Ascending aorta (tissue), 2 donors: Measurements from ENCODE around the gene TNNI3K. TPM values are rescaled to one million over a fixed set of nuclear protein-coding genes. Genes with fewer than 3 reads are reported as not detected.

Experiments used
- DNase-seq, 2 donors: peaks; one replicate each; pipeline ENCODE4 v3.0.0-alpha.2; 2019; ENCODE audit warnings: low spot score in 2 of 2
- H3K27ac ChIP-seq, 2 donors: fragments of 200-600 bp; sonication (generic); one replicate each; pipeline ENCODE4 v1.5.1; 2016 to 2017; ENCODE audit warnings: mild to moderate bottlenecking in 1 of 2
- H3K27me3 ChIP-seq: fragments of 200-600 bp; sonication (generic); one replicate; pipeline ENCODE4 v1.5.1; 2017
- H3K36me3 ChIP-seq, 2 donors: fragments of 200-600 bp; sonication (generic); one replicate each; pipeline ENCODE4 v1.5.1; 2016
- H3K4me1 ChIP-seq, 2 donors: fragments of 200-600 bp; sonication (generic); one replicate each; pipeline ENCODE4 v1.5.1; 2016 to 2017; ENCODE audit warnings: mild to moderate bottlenecking in 1 of 2
- H3K4me3 ChIP-seq, 2 donors: fragments of 200-600 bp; sonication (generic); one replicate each; pipeline ENCODE4 v1.5.1; 2016 to 2017; ENCODE audit warnings: mild to moderate bottlenecking in 1 of 2
- H3K9me3 ChIP-seq, 2 donors: fragments of 200-600 bp; sonication (generic); one replicate each; pipeline ENCODE4 v1.5.1; 2016
- intact Hi-C: fragments of 100-400 bp; cut with DNase I; formaldehyde crosslinking; loops from one replicate; pipeline ENCODE4 v1.15.1; 2023
- total RNA-seq: library from RNA; depleted of rRNA; stranded (reverse); fragments of >200 nt; gene quantifications from one replicate; pipeline ENCODE4 v1.1.0, GENCODE V29; 2016
- TF ChIP-seq, protein P1 (sequence below), 3 experiments: fragments of 200-600 bp in 2 of 3; fragments of 450-650 bp in 1 of 3; sonication (generic) in 2 of 3; IDR thresholded peaks; one replicate each; pipeline ENCODE4 v1.5.1; 2016 to 2019; ENCODE audit warnings: antibody characterized with exemption in 3 of 3, mild to moderate bottlenecking in 1 of 3, moderate library complexity in 1 of 3

The TNNI3K gene
- total RNA-seq, 1 donor from 2014 or later: 3.9 TPM

DNA sequence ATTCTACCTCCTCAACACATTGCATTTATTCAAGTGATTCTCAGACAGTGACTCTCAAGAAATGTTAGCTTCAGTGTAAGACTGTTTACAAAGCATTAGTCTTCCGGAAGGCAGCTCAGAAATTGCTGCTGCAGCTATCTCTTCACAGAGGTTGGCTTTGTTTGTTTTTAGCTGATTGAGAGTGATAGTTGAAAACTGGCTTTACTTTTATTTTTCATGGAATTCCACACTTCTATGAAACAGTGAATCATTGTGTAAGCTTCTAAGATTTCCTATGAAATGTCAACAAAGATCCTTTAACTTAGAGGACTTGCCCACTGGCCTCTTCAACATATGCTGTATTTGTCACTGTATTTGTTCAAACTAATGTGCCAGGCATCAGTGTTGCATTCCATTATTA lies 121.3 kb downstream of the TNNI3K start:
- TF ChIP-seq, protein P1, sequence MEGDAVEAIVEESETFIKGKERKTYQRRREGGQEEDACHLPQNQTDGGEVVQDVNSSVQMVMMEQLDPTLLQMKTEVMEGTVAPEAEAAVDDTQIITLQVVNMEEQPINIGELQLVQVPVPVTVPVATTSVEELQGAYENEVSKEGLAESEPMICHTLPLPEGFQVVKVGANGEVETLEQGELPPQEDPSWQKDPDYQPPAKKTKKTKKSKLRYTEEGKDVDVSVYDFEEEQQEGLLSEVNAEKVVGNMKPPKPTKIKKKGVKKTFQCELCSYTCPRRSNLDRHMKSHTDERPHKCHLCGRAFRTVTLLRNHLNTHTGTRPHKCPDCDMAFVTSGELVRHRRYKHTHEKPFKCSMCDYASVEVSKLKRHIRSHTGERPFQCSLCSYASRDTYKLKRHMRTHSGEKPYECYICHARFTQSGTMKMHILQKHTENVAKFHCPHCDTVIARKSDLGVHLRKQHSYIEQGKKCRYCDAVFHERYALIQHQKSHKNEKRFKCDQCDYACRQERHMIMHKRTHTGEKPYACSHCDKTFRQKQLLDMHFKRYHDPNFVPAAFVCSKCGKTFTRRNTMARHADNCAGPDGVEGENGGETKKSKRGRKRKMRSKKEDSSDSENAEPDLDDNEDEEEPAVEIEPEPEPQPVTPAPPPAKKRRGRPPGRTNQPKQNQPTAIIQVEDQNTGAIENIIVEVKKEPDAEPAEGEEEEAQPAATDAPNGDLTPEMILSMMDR (IDR thresholded peaks at IDR 0.05): no peak
- intact Hi-C loops: no loop called here

DNA sequence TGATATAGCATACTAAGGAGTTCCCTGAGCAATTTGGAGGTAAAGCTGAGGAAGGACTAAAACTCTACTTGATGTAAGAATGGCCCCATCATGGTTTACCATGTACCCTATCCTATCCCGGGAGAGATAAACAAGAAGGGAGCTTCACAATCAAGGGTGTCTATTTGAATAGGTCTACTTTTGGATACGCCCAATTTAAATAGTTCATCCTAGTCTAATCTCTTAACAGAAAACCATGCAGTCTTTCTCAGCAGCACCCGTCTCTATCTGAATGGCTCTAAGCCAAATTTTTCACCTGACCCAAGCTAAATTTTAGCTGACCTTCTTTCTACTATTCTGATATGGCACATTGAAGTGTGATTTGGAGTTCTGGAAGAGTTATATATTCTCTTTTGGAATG lies 122.0 kb downstream of the TNNI3K start:
- no peaks in the 10 kb centered on the region for H3K4me1 ChIP-seq
- no peak for DNase-seq
- intact Hi-C loops: no loop called here
- H3K9me3 ChIP-seq: no peaks in the 10 kb centered on the region
- H3K36me3 ChIP-seq: peaks cover 0 to 4% of the 10 kb centered on the region in 2 donors
- no peak overlapping the region for H3K27ac ChIP-seq
- H3K4me3 ChIP-seq: no peak overlapping the region
- H3K27me3 ChIP-seq: no peaks in the 10 kb centered on the region
- TF ChIP-seq, protein P1 (IDR thresholded peaks at IDR 0.05): no peak

More for the DNA sequence above, 121.3 kb downstream of the TNNI3K start:
- Histone ChIP-seq H3K36me3 (peaks cover 0 to 4% of the 10 kb centered on the region in 2 donors), H3K9me3 (no peaks in the 10 kb centered on the region), H3K4me3 (no peak overlapping the region), H3K27me3 (no peaks in the 10 kb centered on the region), H3K4me1 (no peaks in the 10 kb centered on the region), H3K27ac (no peak overlapping the region)
- DNase-seq: no peak

DNA sequence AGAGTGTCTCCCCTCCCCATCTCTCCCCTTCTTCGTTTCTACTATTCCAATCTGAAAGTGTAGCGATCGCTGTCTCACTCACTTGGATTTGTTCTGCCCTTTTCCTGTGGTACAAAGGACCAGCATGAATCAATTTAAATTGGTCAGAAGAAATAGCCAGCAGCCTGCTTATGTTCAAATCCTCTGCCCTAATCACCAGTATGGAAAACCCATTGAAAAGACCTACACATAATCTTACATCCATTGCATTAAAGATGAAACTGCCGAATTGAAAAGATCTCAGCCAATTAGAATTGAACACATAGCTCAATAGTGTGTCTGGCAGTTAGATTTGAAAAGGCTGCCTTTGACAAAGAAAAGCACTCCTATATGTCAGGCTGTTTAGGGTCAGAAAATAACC lies 122.6 kb downstream of the TNNI3K start:
- no peaks in the 10 kb centered on the region for H3K27me3 ChIP-seq
- H3K4me3 ChIP-seq: no peak overlapping the region
- no peaks in the 10 kb centered on the region for H3K9me3 ChIP-seq
- intact Hi-C loops: no loop called here
- peaks cover 0 to 4% of the 10 kb centered on the region in 2 donors for H3K36me3 ChIP-seq
- TF ChIP-seq, protein P1 (IDR thresholded peaks at IDR 0.05): no peak
- no peak overlapping the region for H3K27ac ChIP-seq
- DNase-seq: no peak
- no peaks in the 10 kb centered on the region for H3K4me1 ChIP-seq

- Histone ChIP-seq H3K36me3 (no peaks in the 10 kb centered on the region), H3K4me1 (no peaks in the 10 kb centered on the region), H3K27me3 (no peaks in the 10 kb centered on the region), H3K27ac (no peak overlapping the region), H3K4me3 (no peak overlapping the region), H3K9me3 (no peaks in the 10 kb centered on the region)
- TF ChIP-seq, protein P1 (IDR thresholded peaks at IDR 0.05): no peak
- intact Hi-C loops: no loop called here
- no peak for DNase-seq
Observed at GRCh38 chr1:74362691-74363090, 127.5 kb downstream of the TNNI3K start.

DNA sequence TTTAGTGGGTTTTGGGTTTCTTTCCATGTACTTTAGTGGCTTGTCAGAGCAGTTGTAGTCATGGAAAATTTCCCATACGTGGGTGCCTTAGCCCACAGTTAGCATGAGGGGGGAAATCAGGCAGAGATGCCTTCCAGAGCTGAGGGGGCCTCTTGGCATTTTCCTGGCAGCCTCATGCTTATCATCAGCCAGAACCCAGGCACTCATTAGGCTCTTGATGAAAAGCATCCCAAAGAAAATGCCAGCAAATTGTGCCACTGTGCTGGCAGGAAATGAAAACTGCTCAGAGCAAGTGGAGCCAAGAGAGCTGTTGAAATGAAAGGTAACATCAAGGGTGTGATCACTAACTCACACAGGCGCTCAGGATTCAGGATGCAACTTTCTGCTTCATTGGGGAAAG lies 128.0 kb downstream of the TNNI3K start:
- DNase-seq: no peak
- H3K27ac ChIP-seq: no peak overlapping the region

More for the DNA sequence above, 128.0 kb downstream of the TNNI3K start:
- Histone ChIP-seq H3K36me3 (no peaks in the 10 kb centered on the region), H3K4me3 (no peak overlapping the region), H3K4me1 (no peaks in the 10 kb centered on the region), H3K9me3 (no peaks in the 10 kb centered on the region), H3K27me3 (no peaks in the 10 kb centered on the region)
- TF ChIP-seq, protein P1 (IDR thresholded peaks at IDR 0.05): no peak
- intact Hi-C loops: no loop called here
